ENCODE data around the gene RAMP3.
"Not testable (repeated sequence)": the region's sequence is repeated elsewhere in the genome, so short reads cannot be mapped to it uniquely, and the experiment has no call there.

- TF ChIP-seq, protein P1, sequence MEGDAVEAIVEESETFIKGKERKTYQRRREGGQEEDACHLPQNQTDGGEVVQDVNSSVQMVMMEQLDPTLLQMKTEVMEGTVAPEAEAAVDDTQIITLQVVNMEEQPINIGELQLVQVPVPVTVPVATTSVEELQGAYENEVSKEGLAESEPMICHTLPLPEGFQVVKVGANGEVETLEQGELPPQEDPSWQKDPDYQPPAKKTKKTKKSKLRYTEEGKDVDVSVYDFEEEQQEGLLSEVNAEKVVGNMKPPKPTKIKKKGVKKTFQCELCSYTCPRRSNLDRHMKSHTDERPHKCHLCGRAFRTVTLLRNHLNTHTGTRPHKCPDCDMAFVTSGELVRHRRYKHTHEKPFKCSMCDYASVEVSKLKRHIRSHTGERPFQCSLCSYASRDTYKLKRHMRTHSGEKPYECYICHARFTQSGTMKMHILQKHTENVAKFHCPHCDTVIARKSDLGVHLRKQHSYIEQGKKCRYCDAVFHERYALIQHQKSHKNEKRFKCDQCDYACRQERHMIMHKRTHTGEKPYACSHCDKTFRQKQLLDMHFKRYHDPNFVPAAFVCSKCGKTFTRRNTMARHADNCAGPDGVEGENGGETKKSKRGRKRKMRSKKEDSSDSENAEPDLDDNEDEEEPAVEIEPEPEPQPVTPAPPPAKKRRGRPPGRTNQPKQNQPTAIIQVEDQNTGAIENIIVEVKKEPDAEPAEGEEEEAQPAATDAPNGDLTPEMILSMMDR (IDR thresholded peaks at IDR 0.05): not testable (repeated sequence)
- TF ChIP-seq POLR2A (IDR thresholded peaks at IDR 0.05): not testable (repeated sequence)
Measured at GRCh38 chr7:45153861-45154260, 3.7 kb upstream of the RAMP3 start.

Measured in tibial nerve (tissue), 3 donors.